NCI-H1417 treated with DMSO at 0.1 percent for 48 hours (cell line): ENCODE measurements around the gene MZF1.
"Not testable (repeated sequence)": the region's sequence is repeated elsewhere in the genome, so short reads cannot be mapped to it uniquely, and the experiment has no call there.

Experiments used
- DNase-seq: peaks from one replicate; lab custom pipeline; 2025; lab: John Stamatoyannopoulos, UW

MZF1 gene

DNA sequence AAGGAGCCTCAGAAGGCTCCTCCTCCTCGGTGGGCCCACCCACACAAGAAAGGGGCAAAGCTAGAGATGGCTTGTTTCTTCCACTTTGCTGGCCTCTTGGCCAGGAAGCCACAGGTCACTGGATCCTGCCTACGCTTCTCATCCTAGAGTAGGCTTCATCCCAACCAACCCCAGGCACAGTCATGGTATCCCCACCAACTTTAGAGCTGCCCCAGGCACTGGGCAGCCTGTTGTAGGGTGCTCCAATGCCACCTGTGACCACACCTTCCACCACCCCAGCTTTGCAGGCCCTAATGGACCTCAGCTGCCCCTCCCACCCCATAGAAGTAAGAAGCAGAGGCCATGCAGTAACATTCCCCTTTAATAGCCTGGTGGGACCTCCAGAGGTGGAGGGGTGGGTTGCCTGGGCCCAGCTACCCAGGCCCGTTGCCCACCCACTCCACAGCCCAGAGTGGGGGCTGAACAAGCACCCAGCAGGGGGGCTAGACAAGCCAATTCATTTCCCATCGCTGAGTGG, 17.7 kb downstream of the MZF1 start:
- no peak for DNase-seq

DNA sequence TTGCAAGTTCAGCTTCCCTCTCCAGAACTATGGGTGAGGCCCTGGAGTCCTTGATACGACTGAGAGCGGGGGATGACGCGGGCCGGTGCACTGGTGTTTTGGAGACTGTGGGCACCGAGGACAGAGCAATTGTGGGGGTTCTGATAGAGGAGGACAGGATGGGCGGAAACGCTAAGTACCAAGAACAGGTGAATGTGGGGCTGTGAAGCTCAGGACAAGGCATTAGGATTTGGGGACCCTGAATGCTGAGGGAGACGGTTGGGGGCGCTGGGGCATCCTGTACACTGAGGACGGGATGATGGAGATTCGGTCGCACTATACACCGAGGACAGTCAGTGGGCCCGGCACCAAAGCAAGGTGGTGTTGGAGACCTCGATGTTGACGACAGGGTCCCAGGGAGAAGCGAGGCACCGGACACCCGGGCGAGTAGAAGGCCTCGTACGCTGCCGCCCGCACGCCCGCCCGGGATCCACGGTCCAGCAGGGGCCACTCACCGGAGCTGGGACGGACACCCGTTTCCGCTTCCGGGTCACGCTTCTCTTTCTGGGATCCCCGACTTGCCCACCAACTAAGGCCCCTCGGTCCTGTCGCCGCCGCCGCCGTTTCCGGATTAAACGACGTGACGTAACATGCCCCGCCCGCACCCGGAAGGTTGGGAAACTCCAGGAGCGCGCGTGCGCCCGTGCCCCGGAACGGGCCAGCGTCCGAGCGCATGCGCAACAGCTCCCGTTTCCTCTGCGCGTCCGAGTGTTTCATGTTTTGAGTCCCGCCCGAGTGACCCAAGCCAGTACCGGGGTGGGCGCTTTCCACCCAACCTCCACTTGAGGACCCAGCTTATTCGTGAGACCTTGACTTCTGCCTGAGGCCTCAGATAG, 18.4 kb downstream of the MZF1 start, which contains the start of gene CHMP2A:
Gene CHMP2A (minus strand): TSS at position 612 of the 875 bp plus-strand sequence. CDS start 893 bp downstream, outside the sequence.
- DNase-seq: no peak

DNA sequence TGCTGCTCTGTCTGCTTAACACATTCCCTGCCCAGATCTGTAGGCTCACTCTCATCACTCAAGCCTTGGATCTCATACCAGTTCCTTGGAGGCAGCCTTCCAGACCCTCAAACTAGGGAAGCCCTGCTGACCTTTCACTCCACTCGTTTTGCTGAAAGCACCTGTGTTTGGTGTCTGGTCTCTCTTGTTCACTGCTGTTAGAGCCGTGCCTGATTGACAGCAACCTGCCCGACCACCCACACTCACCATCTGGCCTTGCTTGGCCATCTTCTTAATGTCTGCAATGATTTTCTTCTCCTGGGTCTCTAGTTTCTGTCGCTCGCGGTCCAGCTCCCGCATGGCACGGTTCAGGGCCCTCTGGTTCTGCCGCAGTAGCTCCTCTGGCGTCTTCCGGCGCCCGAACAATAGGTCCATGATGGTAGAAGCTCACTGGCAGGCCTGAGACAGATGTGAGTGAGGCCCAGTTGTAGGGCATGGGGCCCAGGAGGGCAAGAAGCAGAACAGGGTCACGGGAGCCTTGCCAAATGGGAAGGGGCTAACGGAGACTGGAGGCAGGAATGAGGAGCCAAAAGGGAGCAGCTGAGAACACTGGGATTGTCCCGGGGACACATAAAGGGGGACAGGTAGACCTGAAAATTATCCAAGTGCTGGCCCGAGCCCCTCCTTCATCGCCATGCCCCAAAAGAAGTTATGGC, 19.2 kb downstream of the MZF1 start:
- DNase-seq: no peak

DNA sequence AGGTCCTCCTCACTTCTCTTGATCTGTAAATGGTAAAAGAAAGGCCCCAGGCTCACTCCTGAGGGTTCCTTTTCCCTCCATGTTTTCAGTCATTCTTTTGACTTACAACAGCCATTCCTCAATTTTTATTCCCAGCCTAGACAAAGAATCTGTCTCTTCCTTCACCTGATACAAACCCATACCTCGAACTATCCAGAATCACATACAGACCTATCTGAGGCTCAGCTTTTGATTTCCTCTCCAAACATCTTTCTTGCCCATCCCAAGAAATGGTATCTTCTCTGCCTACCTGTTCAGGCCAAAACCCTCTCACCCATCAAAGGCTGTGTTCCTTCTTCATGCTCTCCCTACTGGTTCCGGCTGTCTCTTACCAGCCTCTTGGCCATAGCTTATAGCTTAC, 20.5 kb downstream of the MZF1 start:
- no peak for DNase-seq

DNA sequence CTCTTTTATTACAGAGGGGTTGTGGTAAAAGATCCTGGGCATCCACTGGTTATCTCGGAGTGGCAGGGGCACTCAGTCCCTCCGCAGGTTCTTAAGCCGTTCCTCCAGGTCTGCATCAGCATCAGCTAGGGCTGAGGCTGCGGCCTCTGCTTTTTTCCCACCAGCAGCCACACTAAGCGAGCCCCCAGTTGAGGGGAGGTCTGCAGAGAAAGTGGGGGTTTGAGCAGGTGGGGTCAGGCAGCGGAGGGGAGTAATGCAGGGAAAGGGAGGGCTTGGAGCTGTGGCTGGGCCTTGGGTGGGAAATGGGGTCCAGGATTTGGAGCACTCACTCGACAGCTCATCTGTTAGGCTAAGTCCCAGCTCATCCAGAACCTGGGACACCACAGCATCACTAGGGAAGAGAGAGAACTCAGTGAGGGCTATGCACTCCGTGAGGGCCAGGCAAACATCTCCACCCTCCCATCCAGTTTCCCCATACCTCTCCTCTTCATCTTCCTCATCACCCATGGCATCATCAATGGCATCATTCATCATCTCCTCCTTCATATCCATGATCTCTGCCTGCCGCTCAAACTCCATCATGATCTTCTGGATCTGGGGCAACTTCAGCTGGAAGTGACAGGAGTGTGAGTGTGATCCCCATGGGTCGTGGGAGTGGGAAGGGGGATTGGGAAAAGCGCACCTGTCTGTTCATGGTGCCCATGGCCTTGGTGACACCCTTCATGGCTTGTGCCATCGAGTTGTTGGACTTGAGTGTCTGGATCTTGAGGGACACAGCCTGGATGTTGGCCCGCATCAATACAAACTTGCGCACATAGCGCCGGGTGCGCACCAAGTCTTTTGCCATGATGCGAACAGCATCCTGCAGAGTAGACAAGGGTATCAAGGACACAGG, 21.3 kb downstream of the MZF1 start:
- DNase-seq: no peak

DNA sequence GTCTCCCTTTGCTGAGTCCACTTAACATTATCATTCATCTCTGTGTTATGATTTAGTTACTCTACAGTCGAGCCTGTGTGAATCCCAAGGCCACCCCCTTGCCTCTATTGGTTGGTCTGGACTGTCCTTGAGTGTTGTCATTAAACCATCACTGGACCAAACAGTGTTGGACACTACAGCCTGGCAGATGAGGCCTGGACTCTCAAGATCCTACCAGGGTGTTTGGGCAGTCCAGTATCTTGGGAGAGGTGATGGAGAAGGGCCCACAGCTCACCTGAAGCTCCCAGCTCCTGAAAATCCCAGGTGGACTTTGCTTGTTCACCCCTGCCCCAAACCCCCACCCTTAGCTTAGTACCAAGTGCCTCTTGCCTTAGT, 22.0 kb downstream of the MZF1 start:
- DNase-seq: no peak

DNA sequence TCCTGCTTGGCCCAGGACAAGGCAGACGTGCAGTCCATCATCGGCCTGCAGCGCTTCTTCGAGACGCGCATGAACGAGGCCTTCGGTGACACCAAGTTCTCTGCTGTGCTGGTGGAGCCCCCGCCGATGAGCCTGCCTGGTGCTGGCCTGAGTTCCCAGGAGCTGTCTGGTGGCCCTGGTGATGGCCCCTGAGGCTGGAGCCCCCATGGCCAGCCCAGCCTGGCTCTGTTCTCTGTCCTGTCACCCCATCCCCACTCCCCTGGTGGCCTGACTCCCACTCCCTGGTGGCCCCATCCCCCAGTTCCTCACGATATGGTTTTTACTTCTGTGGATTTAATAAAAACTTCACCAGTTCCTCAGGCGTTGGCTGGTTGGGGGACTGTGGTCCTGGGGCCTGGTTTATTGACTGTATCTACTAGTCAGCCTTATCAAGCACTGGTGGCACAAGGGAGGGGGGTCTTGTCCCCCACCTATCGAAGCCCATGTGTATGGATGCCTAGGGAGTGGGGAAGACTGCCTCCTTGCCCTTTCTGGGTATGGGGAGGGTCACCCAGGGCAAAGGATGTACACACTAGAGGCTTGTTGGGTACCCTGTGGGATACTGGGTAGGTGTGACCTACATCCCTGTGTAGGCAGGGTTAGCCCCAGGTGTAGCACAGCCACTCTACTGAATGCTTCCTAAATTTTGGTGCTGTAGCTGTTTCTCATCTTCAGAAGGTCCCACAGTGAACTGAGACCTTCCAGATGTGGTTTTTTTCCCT, 22.6 kb downstream of the MZF1 start:
- DNase-seq: no peak

DNA sequence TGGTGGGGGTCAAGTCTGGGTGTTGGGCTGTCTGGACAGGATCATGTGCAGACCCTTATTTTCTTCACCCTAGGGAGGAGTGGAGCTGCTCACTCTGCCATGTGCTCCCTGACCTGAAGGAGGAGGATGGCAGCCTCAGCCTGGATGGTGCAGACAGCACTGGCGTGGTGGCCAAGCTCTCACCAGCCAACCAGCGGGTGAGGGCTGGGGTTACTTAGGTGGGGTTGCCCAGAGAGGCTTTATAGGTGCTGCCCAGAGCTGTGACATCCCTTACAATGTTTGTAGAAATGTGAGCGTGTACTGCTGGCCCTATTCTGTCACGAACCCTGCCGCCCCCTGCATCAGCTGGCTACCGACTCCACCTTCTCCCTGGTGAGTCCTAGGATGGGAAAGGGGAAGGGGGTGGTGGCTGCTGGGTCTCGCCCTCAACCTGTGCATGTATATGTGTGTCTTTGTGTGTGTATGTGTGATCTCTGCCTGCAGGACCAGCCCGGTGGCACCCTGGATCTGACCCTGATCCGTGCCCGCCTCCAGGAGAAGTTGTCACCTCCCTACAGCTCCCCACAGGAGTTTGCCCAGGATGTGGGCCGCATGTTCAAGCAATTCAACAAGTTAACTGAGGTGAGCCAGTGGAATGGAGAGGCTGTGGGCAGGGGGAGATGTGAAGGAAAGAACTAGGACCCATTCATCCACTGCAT, 23.3 kb downstream of the MZF1 start:
- DNase-seq: no peak

DNA sequence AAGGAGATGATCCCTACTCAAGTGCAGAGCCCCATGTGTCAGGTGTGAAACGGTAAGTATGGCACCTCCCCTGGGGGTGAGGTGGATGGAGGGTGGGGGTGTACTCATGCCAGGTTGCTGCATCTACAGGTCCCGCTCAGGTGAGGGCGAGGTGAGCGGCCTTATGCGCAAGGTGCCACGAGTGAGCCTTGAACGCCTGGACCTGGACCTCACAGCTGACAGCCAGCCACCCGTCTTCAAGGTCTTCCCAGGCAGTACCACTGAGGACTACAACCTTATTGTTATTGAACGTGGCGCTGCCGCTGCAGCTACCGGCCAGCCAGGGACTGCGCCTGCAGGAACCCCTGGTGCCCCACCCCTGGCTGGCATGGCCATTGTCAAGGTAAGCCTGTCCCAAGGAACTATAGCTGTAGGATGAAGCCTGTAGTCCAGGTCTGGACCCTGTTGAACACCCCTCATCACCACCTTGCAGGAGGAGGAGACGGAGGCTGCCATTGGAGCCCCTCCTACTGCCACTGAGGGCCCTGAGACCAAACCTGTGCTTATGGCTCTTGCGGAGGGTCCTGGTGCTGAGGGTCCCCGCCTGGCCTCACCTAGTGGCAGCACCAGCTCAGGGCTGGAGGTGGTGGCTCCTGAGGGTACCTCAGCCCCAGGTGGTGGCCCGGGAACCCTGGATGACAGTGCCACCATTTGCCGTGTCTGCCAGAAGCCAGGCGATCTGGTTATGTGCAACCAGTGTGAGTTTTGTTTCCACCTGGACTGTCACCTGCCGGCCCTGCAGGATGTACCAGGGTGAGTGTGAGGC, 24.1 kb downstream of the MZF1 start:
- DNase-seq: no peak

DNA sequence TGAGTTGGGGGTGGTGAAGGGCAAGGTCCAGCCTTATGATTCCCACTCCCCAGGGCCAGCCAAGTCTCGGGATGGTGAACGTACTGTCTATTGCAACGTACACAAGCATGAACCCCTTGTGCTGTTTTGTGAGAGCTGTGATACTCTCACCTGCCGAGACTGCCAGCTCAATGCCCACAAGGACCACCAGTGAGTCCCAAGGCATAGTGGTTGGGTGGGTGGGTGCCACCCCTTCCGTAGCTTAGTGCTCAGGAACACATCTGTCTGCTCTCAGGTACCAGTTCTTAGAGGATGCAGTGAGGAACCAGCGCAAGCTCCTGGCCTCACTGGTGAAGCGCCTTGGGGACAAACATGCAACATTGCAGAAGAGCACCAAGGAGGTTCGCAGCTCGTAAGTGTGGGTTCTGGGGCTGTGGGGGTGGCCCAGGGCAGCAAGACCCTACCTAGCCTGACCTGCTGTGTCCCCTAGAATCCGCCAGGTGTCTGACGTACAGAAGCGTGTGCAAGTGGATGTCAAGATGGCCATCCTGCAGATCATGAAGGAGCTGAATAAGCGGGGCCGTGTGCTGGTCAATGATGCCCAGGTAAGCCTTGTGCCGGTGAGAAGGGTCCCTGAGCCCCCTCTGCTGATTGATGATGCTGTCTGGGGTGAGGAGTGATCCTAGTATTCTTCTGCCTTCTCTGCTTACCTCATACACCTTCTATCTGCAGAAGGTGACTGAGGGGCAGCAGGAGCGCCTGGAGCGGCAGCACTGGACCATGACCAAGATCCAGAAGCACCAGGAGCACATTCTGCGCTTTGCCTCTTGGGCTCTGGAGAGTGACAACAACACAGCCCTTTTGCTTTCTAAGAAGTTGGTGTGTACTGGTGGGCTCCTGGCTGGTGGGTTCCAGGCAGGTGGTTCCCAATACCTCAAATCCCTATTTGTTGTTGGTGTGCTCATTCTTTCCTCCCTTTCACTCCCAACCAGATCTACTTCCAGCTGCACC, 25.5 kb downstream of the MZF1 start:
- DNase-seq: no peak

DNA sequence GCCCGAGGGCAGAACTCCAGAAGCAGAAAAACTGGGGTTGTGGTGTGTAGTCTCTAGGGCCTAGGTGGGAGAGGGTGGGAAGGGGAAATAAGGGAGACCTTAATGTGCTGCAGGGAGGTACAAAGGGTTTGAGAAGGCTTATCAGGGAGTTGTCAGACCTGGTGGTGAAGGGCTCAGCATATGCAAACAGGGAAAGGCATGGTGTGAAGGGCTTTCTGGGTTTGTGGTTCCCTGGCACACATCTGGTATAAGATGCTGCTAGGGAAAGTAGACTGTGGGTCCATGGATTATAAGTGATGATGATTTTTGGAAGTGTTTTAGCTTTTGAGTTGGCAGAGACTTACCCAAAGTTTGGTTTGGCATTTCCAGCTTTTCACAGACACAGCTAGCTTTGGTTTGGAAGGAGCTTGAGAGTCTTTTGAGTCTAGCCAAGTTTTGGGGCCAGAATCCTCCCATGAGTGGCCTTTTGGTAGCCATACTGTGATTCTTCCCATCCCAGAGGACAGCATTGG, 27.1 kb downstream of the MZF1 start:
- DNase-seq: no peak

DNA sequence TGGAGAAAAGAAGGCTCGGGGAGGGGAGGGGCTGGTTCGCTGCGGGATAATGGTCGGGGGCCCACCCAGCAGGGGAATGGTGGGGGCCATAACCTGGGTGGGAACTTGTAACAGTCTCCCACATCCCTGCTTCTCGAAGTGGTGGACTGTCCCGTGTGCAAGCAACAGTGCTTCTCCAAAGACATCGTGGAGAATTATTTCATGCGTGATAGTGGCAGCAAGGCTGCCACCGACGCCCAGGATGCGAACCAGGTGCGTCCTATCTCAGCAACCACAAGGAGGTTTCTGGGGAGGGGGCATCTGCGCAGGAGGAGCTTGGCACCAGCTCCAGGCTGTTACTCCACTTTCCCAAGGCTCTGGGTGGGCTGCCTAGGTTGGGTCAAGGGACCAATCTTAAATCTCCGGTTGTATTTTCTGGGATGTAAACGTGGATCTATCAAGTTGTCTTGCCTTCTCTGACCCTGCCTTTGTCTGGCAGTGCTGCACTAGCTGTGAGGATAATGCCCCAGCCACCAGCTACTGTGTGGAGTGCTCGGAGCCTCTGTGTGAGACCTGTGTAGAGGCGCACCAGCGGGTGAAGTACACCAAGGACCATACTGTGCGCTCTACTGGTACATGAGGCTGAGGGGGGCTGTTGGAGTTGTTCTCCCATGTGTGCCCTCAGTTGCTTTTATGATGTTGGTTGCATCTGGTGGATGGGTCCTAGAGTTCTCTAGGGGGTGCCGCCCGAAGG, 27.7 kb downstream of the MZF1 start:
- no peak for DNase-seq

DNA sequence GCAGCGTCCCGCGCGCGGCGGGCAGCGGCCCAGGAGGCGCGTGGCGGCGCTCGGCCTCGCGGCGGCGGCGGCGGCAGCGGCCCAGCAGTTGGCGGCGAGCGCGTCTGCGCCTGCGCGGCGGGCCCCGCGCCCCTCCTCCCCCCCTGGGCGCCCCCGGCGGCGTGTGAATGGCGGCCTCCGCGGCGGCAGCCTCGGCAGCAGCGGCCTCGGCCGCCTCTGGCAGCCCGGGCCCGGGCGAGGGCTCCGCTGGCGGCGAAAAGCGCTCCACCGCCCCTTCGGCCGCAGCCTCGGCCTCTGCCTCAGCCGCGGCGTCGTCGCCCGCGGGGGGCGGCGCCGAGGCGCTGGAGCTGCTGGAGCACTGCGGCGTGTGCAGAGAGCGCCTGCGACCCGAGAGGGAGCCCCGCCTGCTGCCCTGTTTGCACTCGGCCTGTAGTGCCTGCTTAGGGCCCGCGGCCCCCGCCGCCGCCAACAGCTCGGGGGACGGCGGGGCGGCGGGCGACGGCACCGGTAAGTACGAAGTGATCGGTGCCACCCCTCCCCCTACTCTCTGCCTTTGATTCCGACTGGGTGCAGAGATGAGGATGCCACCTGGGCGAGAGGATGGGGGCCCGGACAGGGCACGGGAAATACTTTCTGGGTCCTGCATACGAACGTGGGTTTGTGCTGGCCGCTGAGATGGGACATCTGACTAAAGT, 28.4 kb downstream of the MZF1 start:
- no peak for DNase-seq

DNA sequence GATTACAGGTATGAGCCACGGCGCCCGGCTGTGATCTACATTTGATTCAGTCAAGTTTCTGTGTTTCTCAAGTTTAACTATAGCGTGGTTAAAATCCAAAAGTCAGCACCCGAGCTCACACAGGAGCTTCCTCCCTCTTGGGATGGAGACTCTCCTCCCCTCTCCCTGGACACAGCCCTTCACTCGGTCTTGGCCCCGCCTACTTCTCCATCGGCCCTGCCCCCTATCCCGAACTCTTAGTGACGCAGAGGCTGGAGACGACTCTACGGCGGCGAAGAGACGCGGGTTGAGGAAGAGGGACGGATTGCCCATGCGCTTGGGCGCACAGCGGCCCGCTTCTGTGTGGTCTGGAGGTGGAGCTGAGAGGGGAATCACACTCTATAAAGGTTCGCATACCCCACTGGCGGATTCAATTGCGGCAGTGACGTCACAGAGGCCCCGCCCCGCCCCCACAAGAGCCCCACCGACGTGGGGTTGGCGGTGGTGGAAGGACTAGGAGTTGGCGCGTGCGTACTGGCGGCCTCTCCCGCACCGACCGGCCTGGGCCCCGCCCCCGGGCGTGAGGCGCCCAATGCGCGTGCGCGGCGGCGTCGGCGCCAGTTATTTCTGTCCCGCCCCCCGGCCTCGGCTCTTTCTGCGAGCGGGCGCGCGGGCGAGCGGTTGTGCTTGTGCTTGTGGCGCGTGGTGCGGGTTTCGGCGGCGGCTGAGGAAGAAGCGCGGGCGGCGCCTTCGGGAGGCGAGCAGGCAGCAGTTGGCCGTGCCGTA, 29.1 kb downstream of the MZF1 start, which contains the start of gene TRIM28:
Gene TRIM28 (plus strand): TSS at position 239 of the 765 bp plus-strand sequence. CDS start 694 bp downstream, outside the sequence.
- DNase-seq: no peak

DNA sequence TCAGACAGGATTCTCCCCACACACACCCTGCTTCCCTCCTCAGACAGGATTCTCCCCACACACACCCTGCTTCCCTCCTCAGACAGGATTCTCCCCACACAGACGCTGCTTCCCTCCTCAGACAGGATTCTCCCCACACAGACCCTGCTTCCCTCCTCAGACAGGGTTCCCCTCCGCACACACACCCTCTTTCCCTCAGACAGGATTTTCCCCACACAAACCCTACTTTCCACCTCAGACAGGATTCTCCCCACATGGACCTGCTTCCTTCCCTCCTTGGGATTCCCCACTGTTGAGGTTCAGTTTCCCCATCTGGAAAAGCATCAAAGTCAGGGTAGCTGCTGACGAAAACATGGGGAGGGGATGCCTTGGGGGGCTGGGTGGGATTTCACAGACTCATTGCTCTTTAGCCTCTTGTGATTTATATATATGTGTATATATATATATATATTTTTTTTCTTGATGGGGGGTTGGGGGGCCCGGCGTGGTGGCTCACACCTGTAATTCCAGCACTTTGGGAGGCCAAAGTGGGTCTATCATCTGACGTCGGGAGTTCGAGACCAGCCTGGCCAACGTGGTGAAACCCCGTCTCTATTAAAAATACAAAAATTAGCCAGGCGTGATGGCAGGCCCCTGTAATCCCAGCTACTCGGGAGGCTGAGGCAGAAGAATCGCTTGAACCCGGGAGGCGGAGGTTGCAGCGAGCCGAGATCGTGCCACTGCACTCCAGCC, 30.3 kb downstream of the MZF1 start:
- not testable (repeated sequence) for DNase-seq
